Activated CD4-positive, alpha-beta T cell treated with anti-CD3 and anti-CD28 coated beads, Interleukin-2, Interleukin-6, amounts not matched to agents 100 ng/mL and 50 ng/mL, durations not matched to agents 16 hours and 8 hours (primary cell): ENCODE measurements around the gene WBP11.
A peak's percentile ranks its signal among the peaks of the same experiment; 100 is the strongest.

Experiments used
- DNase-seq: peaks from one replicate; pipeline ENCODE4 v3.0.0-alpha.2; 2020

Gene WBP11

DNA sequence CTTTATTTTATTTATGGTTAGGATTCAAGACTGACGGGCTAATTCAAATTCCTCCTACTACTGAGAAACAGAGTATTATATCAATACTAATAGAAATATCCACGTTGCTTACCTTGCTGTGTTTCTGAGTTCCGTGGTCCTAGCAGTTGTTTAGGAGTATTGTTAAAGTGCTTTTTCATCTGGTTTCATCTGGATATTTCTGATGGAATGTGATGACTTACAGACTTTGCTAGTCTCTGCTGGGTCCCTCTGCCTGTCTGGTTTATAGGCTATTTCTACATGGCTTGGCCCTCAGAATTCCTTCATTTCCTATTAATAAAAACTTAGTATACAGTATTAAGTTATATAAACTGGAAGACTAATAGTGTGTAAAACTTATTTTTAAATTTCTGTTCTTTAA is 10.7 kb upstream of the WBP11 start, which contains the start of gene SMCO3:
Gene SMCO3 (minus strand): TSS at position 169 of the 400 bp plus-strand sequence. CDS start 7,502 bp downstream, outside the sequence.
- DNase-seq, result no peak

GRCh38 chr12:14811486-14811885 is 8.2 kb upstream of the WBP11 start:
- DNase-seq, result no peak

GRCh38 chr12:14810953-14811483 is 7.7 kb upstream of the WBP11 start:
- DNase-seq, result peak; percentile 2

DNA sequence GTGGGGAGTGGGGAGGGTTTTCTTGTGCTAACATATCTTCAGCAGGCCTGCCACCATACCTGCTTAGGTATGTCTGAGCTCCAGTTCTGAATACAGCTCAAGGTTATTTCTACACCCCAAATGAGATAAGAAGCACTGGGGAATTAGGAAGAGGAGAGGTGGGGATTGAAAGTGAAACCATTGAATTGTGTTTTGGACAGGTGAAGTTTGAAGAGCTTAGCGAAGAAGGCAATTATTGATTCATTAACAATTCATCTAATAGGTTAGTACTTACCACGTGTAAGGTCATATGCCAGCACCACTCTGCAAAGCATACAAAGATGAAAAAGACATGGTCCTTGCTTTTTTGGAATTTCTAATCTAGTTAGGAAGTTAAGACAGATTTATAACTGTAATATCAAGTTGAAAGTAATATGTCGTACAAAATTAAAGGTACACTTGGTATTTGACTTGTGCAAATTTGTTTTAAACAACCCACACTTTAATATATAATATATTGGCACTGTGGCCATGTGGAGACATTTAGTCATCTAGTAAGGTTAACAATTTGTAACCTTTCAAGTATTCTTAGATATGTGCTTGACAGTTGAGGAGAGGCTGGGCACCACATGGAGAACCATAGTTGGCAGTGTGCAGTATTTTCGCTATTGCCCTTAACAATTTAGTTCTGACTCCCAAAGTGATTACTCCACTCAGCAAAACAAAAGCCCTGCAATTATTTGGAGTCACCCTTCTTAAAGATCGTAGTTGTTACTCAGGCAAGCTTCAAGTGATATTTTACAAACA is 7.1 kb upstream of the WBP11 start:
- DNase-seq, result no peak

GRCh38 chr12:14803830-14804160 is 517 bp upstream of the WBP11 start:
- DNase-seq, result no peak

- DNase-seq, result no peak
These were observed 612 bp downstream of the WBP11 start for GRCh38 chr12:14802721-14803010.

- no peak for DNase-seq
These were observed 1.0 kb downstream of the WBP11 start for GRCh38 chr12:14802247-14802646.

GRCh38 chr12:14795028-14795448 is 8.2 kb downstream of the WBP11 start:
- no peak for DNase-seq

DNA sequence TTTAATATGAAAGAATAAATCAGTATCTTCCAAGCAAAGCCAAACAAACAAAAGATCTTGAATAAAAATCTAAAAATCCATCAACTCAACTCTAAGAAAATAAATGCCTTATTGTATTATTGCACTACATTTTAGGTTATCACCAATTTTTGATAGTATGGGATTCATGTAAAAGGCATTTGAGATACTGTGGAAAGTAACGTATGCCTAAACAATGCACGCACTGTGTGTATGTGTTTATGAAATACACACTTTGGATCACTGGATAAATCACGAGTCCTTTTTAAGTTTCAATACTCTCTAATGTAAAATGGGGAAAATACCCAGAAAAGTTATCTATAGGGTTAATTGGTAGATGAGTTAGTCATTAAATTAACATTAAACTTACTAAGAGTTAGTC is 17.7 kb downstream of the WBP11 start:
- DNase-seq, result no peak

- no peak for DNase-seq
These were observed 18.8 kb downstream of the WBP11 start for GRCh38 chr12:14784471-14784870.

GRCh38 chr12:14782756-14783155 is 20.5 kb downstream of the WBP11 start:
- DNase-seq, result no peak

DNA sequence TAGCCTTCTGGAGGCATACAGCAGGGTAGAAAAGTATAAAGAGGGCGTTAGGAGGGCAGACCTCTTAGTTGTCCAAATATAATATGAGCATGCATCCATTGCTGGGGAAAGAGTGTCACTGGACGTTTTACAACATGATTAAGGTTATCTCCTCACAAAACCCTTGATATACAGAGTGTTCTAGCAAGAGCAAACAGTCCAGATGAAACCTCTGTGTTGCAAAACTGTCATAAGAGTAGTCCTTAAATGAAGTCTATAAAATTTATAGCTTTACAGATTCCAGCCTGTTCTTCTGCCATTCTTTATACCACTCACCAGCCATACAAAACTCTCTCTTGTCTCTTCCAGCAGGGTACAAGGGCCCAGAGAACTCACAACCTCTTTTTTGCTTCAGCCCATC is 21.7 kb downstream of the WBP11 start:
- no peak for DNase-seq

GRCh38 chr12:14780859-14781258 is 22.4 kb downstream of the WBP11 start:
- DNase-seq, result no peak

- DNase-seq, result no peak
These were observed 23.4 kb downstream of the WBP11 start for GRCh38 chr12:14779834-14780233.

DNA sequence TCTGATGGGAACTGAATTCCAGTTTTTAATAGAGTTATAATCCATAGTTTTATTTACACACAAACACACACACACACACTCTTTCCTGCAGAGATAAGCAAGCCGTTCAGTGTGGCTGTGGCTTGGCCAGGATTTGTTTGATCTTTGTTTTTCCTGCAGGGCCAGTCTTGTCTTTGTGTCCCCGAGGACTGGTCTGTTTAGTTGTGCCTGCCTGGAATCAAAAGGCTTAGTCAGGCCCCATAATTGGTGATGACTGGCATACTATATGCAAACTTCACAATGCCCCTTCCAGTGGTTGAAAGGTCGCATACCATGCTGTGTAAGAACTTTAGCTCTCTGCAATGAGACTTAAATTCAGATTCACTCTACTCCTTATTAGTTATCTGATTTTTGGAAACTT is 26.0 kb downstream of the WBP11 start:
- DNase-seq, result no peak

- peak; percentile 17 for DNase-seq
These were observed 26.9 kb downstream of the WBP11 start for GRCh38 chr12:14776236-14776961.

- DNase-seq, result peak; percentile 36
These were observed 27.7 kb downstream of the WBP11 start for GRCh38 chr12:14775636-14775980.

GRCh38 chr12:14774906-14775635 is 28.2 kb downstream of the WBP11 start:
- peak; percentile 39 for DNase-seq

GRCh38 chr12:14774074-14774905 is 29.0 kb downstream of the WBP11 start:
- DNase-seq, result peak; percentile 96

DNA sequence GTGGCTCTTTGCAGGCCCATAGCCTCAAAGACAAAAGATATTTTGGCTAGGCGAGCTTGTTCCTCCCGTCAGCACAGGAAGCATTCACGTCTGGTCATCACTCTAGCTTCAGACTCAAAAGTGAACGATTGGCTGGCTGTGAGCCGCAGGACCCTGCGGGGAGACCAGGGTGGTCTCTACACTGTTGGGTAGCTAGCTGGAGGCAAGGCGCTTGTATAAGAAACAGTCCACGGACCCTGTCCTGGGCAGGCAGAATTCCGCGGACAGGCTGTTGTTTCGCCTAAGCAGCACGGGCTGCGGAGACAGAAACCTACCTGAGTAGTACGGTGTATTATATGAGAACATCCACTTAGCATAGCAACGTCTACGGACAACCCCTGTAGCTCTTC is 29.6 kb downstream of the WBP11 start:
- DNase-seq, result peak; percentile 39

GRCh38 chr12:14772946-14773345 is 30.3 kb downstream of the WBP11 start:
- no peak for DNase-seq

DNA sequence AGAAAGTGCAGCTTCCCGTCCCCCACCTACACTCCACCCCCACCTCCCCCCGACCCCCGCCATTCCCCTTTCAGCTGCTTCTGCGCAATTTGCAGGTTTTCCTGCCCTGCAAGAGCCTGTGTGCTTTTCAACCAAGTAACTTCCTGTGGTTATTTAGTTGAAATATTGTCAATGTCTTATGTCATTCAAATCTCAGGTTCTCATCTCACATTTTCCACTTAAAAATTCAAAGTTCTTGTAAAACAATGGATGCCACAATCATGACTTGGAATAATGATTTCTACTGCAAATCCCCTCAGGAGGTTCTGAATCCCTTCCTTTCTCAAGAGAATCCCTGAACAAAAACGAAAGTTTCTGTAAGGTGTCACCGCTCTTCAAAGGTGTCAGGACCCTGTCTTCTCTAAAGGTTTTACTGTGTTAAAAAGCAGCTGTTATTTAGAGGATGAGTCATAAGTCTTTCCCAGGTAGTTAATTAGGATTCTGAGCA is 31.6 kb downstream of the WBP11 start:
- DNase-seq, result peak; percentile 60
